HG02610 (cell line): ENCODE data around the gene CYP2A6.
"Not testable (repeated sequence)": the region's sequence is repeated elsewhere in the genome, so short reads cannot be mapped to it uniquely, and the experiment has no call there.

ENCODE experiments used
- ATAC-seq: cut with Tn5 transposase; IDR thresholded peaks from one replicate; pipeline ENCODE4 v1.9.1; 2021; ENCODE audit warnings: mild to moderate bottlenecking, moderate library complexity; ENCODE audit not compliant: unreplicated experiment

Gene CYP2A6

GRCh38 chr19:40819479-40820234 is 30.6 kb downstream of the CYP2A6 start:
- ATAC-seq, result not testable (repeated sequence)

- ATAC-seq, result peak; percentile 44
Measured at GRCh38 chr19:40818480-40819399, 31.5 kb downstream of the CYP2A6 start.

- ATAC-seq, result no peak
Measured at GRCh38 chr19:40815223-40815622, 35.0 kb downstream of the CYP2A6 start.

- no peak for ATAC-seq
Measured at GRCh38 chr19:40813182-40813581, 37.1 kb downstream of the CYP2A6 start.

- ATAC-seq, result not testable (repeated sequence)
Measured at GRCh38 chr19:40812571-40812970, 37.7 kb downstream of the CYP2A6 start.

GRCh38 chr19:40811478-40812341 is 38.5 kb downstream of the CYP2A6 start:
- ATAC-seq, result no peak

GRCh38 chr19:40810649-40811408 is 39.4 kb downstream of the CYP2A6 start:
- ATAC-seq, result peak; percentile 60

- no peak for ATAC-seq
Measured at GRCh38 chr19:40810160-40810559, 40.1 kb downstream of the CYP2A6 start.

- no peak for ATAC-seq
Measured at GRCh38 chr19:40809358-40810086, 40.7 kb downstream of the CYP2A6 start.

GRCh38 chr19:40808497-40808896 is 41.8 kb downstream of the CYP2A6 start:
- ATAC-seq, result no peak

GRCh38 chr19:40808021-40808325 is 42.3 kb downstream of the CYP2A6 start:
- ATAC-seq, result no peak

- no peak for ATAC-seq
Measured at GRCh38 chr19:40807147-40808020, 42.9 kb downstream of the CYP2A6 start.

- no peak for ATAC-seq
Measured at GRCh38 chr19:40806423-40807146, 43.7 kb downstream of the CYP2A6 start.

GRCh38 chr19:40805258-40805868 is 44.9 kb downstream of the CYP2A6 start:
- ATAC-seq, result no peak

GRCh38 chr19:40804783-40805242 is 45.4 kb downstream of the CYP2A6 start:
- no peak for ATAC-seq

- no peak for ATAC-seq
Measured at GRCh38 chr19:40803857-40804782, 46.1 kb downstream of the CYP2A6 start.
